Cardiac muscle cell (in vitro differentiated cells and primary cell): ENCODE measurements around the gene RPS6KA1. TPM values are rescaled to one million over a fixed set of nuclear protein-coding genes. Genes with fewer than 3 reads are reported as not detected.

Experiments
- DNase-seq, 2 donors: peaks; one replicate each; pipeline versions ENCODE4 v3.0.0 to v3.0.0-alpha.2; 2010 to 2017; ENCODE audit warnings: low read depth in 1 of 2, low spot score in 1 of 2
- H3K27ac ChIP-seq: fragments of 200-600 bp; sonication (generic); 2 replicates; pipeline ENCODE4 v1.5.1; 2016
- H3K27me3 ChIP-seq: fragments of 200-600 bp; sonication (generic); 2 replicates; pipeline ENCODE4 v1.6.0; 2016; ENCODE audit warnings: control low read depth
- H3K36me3 ChIP-seq: fragments of 200-600 bp; sonication (generic); 2 replicates; pipeline ENCODE4 v1.5.1; 2016; ENCODE audit warnings: control low read depth
- H3K4me1 ChIP-seq: fragments of 200-600 bp; sonication (generic); 2 replicates; pipeline ENCODE4 v1.8.1; 2017; ENCODE audit warnings: low read depth, mild to moderate bottlenecking, mixed run types
- H3K4me3 ChIP-seq: fragments of 200-600 bp; sonication (generic); 2 replicates; pipeline ENCODE4 v1.5.1; 2016; ENCODE audit warnings: mild to moderate bottlenecking
- H3K9me3 ChIP-seq: fragments of 200-600 bp; sonication (generic); 2 replicates; pipeline ENCODE4 v1.5.1; 2017; ENCODE audit warnings: low read depth, mild to moderate bottlenecking, control low read depth
- CTCF ChIP-seq: IDR thresholded peaks from 2 replicates; pipeline ENCODE4 v1.5.1; 2012; ENCODE audit warnings: low read depth, mild to moderate bottlenecking, low read length
- polyA plus RNA-seq: library from polyadenylated mRNA; unstranded; fragments of >200 nt; fragmentation: Nextera tagmentation; extraction: Ambion mirVana; gene quantifications from 2 replicates; pipeline ENCODE4 v1.2.1, GENCODE V29; 2016
- total RNA-seq: library from RNA; depleted of rRNA; stranded (reverse); fragments of >200 nt; gene quantifications from 2 replicates; pipeline ENCODE4 v1.2.3, GENCODE V29; 2016

The RPS6KA1 gene
- total and polyA plus RNA-seq, 2 experiments from 2014 or later, result 22.6 to 46.2 TPM

GRCh38 chr1:26522073-26522472, 7.5 kb upstream of the RPS6KA1 start:
- H3K9me3 ChIP-seq, result no peaks in the 10 kb centered on the region
- no peak overlapping the region for H3K4me3 ChIP-seq
- no peaks in the 10 kb centered on the region for H3K27me3 ChIP-seq
- H3K36me3 ChIP-seq, result no peaks in the 10 kb centered on the region
- DNase-seq, result no peak
- no peak for TF ChIP-seq CTCF
- H3K27ac ChIP-seq, result no peak overlapping the region
- no peaks in the 10 kb centered on the region for H3K4me1 ChIP-seq

- Histone ChIP-seq H3K4me3 (no peak overlapping the region), H3K27ac (no peak overlapping the region), H3K36me3 (no peaks in the 10 kb centered on the region), H3K4me1 (no peaks in the 10 kb centered on the region), H3K27me3 (no peaks in the 10 kb centered on the region), H3K9me3 (no peaks in the 10 kb centered on the region)
- DNase-seq, result no peak
- TF ChIP-seq CTCF, result no peak
Measured at GRCh38 chr1:26524181-26524580, 5.4 kb upstream of the RPS6KA1 start.

GRCh38 chr1:26526287-26526686, 3.3 kb upstream of the RPS6KA1 start:
- H3K9me3 ChIP-seq, result no peaks in the 10 kb centered on the region
- no peaks in the 10 kb centered on the region for H3K27me3 ChIP-seq
- H3K4me3 ChIP-seq, result no peak overlapping the region
- no peak for DNase-seq
- H3K4me1 ChIP-seq, result peaks cover 9% of the 10 kb centered on the region
- H3K27ac ChIP-seq, result no peak overlapping the region
- no peaks in the 10 kb centered on the region for H3K36me3 ChIP-seq
- TF ChIP-seq CTCF, result no peak

- H3K27me3 ChIP-seq, result no peaks in the 10 kb centered on the region
- H3K9me3 ChIP-seq, result no peaks in the 10 kb centered on the region
- peaks cover 9% of the 10 kb centered on the region for H3K4me1 ChIP-seq
- peak overlapping the region; percentile 92 for H3K4me3 ChIP-seq
- peak overlapping the region; percentile 61 for H3K27ac ChIP-seq
- no peak for DNase-seq
- no peaks in the 10 kb centered on the region for H3K36me3 ChIP-seq
- TF ChIP-seq CTCF, result no peak
Measured at GRCh38 chr1:26529405-26529654, 231 bp upstream of the RPS6KA1 start.

- DNase-seq, result peak in 1 of 2 donors; percentile 30
- Histone ChIP-seq H3K4me3 (peak overlapping the region; percentile 92), H3K36me3 (no peaks in the 10 kb centered on the region), H3K4me1 (peaks cover 9% of the 10 kb centered on the region), H3K27me3 (no peaks in the 10 kb centered on the region), H3K9me3 (no peaks in the 10 kb centered on the region), H3K27ac (no peak overlapping the region)
- TF ChIP-seq CTCF, result no peak
Measured at GRCh38 chr1:26530410-26530894, 891 bp downstream of the RPS6KA1 start.
